NB4 (cell line): ENCODE data around the gene IFT81.
"Not testable (repeated sequence)": the region's sequence is repeated elsewhere in the genome, so short reads cannot be mapped to it uniquely, and the experiment has no call there.

Source experiments
- DNase-seq: peaks from one replicate; pipeline ENCODE4 v3.0.0; 2010; ENCODE audit warnings: low read depth
- H3K4me3 ChIP-seq: one replicate; pipeline ENCODE4 v1.5.1; 2011; ENCODE audit warnings: mild to moderate bottlenecking, low read depth, low read length, moderate library complexity
- MYC ChIP-seq: IDR thresholded peaks from 2 replicates; pipeline ENCODE4 v1.6.1; 2011; ENCODE audit warnings: low read depth, low read length
- POLR2A ChIP-seq: IDR thresholded peaks from 2 replicates; pipeline ENCODE4 v1.6.1; 2011; ENCODE audit warnings: mild to moderate bottlenecking; ENCODE audit not compliant: insufficient read length; ENCODE audit errors: extremely low read depth
- TF ChIP-seq, protein P1 (sequence below): IDR thresholded peaks from 2 replicates; pipeline ENCODE4 v1.6.1; 2011; ENCODE audit warnings: low read depth, low read length
- TF ChIP-seq, protein P2 (sequence below): IDR thresholded peaks from one replicate; pipeline ENCODE4 v1.5.1; 2012; ENCODE audit warnings: low read depth, low read length

Gene IFT81

DNA sequence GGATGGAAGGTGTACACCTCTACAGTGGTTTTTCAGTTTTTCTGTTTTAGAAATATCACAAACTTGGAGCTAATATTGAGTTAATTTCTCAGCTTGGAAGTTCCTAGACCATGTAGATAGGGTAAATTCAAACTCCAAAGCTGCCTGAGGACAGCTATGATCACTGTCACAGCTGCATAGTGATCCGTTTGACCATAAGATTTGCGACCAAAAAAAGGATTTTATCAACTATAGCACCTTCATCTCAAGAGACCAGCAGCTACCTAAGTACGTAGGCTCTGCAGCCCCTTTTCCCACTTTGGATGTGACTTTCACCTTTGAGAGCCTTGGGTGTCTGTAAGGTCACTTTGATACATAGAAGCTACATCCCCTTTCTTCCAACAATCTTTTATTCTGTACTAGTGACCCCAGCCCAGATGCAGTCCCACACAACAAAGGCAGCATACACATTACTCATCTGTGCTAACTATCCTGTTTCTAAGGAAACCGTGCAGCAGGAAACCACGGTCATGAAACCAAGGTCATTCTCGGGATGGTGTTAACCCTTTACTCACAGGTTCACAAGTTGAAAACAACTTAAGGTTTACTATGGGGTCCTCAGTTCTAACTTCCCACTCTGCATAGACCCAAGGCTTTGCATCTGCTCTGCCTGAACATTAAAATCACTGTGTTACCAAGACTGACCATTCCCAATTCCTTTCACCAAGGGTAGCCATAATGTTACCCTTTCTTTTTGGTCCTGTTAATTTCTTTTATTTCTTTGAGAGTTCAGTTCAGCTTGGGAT, 75.4 kb downstream of the IFT81 start:
- no peak overlapping the region for H3K4me3 ChIP-seq
- peak; percentile 73 for DNase-seq
- TF ChIP-seq, protein P1, sequence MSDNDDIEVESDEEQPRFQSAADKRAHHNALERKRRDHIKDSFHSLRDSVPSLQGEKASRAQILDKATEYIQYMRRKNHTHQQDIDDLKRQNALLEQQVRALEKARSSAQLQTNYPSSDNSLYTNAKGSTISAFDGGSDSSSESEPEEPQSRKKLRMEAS = no peak
- TF ChIP-seq MYC (no peak), POLR2A (no peak)
- TF ChIP-seq, protein P2, sequence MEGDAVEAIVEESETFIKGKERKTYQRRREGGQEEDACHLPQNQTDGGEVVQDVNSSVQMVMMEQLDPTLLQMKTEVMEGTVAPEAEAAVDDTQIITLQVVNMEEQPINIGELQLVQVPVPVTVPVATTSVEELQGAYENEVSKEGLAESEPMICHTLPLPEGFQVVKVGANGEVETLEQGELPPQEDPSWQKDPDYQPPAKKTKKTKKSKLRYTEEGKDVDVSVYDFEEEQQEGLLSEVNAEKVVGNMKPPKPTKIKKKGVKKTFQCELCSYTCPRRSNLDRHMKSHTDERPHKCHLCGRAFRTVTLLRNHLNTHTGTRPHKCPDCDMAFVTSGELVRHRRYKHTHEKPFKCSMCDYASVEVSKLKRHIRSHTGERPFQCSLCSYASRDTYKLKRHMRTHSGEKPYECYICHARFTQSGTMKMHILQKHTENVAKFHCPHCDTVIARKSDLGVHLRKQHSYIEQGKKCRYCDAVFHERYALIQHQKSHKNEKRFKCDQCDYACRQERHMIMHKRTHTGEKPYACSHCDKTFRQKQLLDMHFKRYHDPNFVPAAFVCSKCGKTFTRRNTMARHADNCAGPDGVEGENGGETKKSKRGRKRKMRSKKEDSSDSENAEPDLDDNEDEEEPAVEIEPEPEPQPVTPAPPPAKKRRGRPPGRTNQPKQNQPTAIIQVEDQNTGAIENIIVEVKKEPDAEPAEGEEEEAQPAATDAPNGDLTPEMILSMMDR = no peak

DNA sequence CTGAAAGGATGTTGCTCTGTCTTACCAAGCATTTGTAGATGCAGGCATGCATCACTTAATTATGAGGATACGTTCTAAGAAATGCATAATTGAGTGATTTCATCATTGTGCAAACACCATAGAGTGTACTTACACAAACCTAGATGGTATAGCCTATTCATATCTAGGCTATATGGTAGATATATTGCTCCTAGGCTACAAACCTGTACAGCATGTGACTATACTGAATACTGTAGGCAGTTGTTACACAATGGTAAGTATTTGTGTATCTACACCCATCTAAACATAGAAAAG, 75.9 kb downstream of the IFT81 start:
- H3K4me3 ChIP-seq = no peak overlapping the region
- TF ChIP-seq MYC (no peak), POLR2A (no peak)
- TF ChIP-seq, protein P1 = no peak
- TF ChIP-seq, protein P2 = no peak
- no peak for DNase-seq

DNA sequence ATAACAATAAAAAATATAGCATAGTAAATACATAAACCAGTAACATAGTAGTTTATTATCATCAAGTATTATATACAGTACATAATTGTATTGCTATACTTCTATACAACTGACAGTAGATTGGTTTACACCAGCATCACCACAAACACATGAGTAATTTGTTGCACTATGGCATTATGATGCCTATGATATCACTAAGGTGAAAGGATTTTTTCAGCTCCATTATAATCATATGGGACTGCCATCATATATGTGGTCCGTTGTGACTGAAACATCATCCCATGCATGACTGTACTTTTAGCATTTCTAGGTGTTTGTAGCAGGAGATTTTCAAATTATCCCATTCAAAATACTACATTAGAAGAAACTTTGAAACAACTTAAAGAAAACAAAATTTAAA, 77.8 kb downstream of the IFT81 start:
- no peak for TF ChIP-seq MYC
- TF ChIP-seq POLR2A = no peak
- TF ChIP-seq, protein P2 = no peak
- TF ChIP-seq, protein P1 = no peak
- no peak for DNase-seq

DNA sequence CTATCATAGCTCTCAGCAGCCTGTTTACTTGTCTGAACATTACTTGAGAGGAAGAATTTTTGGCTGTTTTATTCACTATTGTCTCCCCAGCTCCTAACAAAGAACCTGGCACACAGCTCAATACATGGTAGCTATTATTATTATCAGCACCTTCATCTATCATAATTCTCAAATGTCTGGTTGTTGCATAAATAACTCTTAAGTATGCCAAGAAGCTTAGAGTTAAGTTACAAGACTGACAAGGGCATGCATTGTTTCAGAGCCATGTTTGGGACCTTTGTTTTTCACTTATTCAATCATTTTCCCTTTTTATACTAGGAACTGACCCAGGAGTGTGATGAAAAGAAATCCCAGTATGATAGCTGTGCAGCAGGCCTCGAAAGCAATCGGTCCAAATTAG, 79.4 kb downstream of the IFT81 start:
- no peak for DNase-seq
- no peak overlapping the region for H3K4me3 ChIP-seq
- TF ChIP-seq, protein P2 = no peak
- TF ChIP-seq MYC (no peak), POLR2A (no peak)
- TF ChIP-seq, protein P1 = no peak

More for the DNA sequence above, 77.8 kb downstream of the IFT81 start:
- no peak overlapping the region for H3K4me3 ChIP-seq

DNA sequence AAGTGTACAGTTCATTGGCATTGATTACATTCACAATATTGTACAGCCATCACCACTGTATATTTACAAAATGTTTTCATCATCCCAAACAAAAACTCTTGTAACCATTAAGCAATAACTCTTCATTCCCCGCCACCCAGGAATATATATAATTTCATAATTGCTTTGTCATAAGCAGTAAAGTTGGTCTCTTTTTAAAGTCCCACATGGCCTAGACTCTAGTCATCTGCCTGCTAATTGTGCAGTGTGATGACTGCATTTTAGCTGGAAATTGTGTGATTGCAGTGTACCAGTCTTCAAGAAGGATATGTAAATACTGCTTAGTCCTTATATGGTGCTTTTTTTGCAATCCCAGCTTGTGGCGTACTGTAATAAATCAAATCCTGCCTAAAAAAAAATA, 81.8 kb downstream of the IFT81 start:
- no peak overlapping the region for H3K4me3 ChIP-seq
- no peak for TF ChIP-seq POLR2A
- TF ChIP-seq, protein P2 = no peak
- TF ChIP-seq MYC = no peak
- TF ChIP-seq, protein P1 = no peak
- no peak for DNase-seq

DNA sequence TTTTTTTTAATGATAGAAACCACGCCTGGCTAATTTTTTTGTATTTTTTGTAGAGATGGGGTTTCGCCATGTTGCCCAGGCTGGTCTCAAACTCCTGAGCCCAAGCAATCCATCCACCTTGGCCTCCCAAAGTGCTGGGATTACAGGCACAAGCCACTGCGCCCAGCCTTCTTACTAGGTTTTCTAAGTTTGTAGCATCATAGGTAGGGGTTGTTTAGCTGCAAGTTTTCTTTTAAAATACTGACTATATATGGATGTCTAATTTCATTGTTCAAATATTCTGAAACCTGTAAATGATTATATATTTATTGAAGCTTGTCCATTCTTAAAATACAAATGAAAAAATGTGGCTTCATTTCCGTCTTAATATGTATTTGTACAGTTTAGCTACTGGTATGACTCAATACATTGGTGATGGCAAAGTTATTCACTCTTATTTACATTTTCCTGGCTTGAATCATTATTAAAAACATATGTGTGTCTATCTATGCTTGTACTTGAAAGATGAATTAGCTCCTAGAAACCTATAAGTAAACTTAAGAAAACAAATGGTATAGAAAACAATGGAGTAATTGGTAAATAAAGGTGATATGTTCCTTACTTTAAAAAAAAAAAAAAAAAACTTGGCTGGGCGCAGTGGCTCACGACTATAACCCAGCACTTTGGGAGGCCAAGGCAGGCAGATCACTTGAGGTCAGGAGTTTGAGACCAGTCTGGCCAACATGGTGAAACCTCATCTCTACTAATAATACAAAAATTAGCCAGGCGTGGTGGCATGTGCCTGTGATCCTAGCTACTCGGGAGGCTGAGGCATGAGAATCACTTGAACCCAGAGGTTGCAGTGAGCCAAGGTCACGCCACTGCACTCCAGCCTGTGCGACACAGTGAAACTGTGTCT, 87.7 kb downstream of the IFT81 start:
- H3K4me3 ChIP-seq, DNase-seq: not testable (repeated sequence)
